Keratinocyte (primary cell): ENCODE results near the gene VTCN1. TPM values are rescaled to one million over a fixed set of nuclear protein-coding genes. Genes with fewer than 3 reads are reported as not detected.

ENCODE experiments used
- DNase-seq: peaks from one replicate; pipeline ENCODE4 v3.0.0-alpha.2; 2011; ENCODE audit warnings: low read depth, missing footprints, low spot score
- FAIRE-seq: peaks from 2 replicates; lab custom pipeline; 2011; peaks lifted over from hg19 to GRCh38; lab: Jason Lieb, UNC
- H2AFZ ChIP-seq: 2 replicates; pipeline ENCODE4 v1.6.0; 2012; ENCODE audit warnings: low read length, control low read depth, inconsistent platforms; ENCODE audit not compliant: control insufficient read depth
- H3K27ac ChIP-seq: 2 replicates; pipeline ENCODE4 v1.5.1; 2011; ENCODE audit warnings: low read length; ENCODE audit not compliant: control insufficient read depth, insufficient read depth
- H3K27me3 ChIP-seq: 3 replicates; pipeline ENCODE4 v1.6.0; 2011; ENCODE audit warnings: low read length; ENCODE audit not compliant: control insufficient read depth, insufficient read depth; ENCODE audit errors: extremely low read depth
- H3K36me3 ChIP-seq, 2 experiments: 2 replicates in 1 of 2; 3 replicates in 1 of 2; pipeline ENCODE4 v1.5.1; 2011; ENCODE audit warnings: low read length in 2 of 2, mild to moderate bottlenecking in 1 of 2; ENCODE audit not compliant: control insufficient read depth in 2 of 2, insufficient read depth in 2 of 2; ENCODE audit errors: extremely low read depth in 1 of 2
- H3K4me1 ChIP-seq: 3 replicates; pipeline ENCODE4 v1.5.1; 2011; ENCODE audit warnings: low read length; ENCODE audit not compliant: control insufficient read depth, insufficient read depth; ENCODE audit errors: extremely low read depth
- H3K4me2 ChIP-seq: 3 replicates; pipeline ENCODE4 v1.6.0; 2011; ENCODE audit warnings: low read depth, low read length; ENCODE audit not compliant: control insufficient read depth, insufficient read depth; ENCODE audit errors: extremely low read depth
- H3K4me3 ChIP-seq, 3 experiments: fragments of 200-600 bp in 1 of 3; sonication (generic) in 1 of 3; 2 replicates in 2 of 3; 3 replicates in 1 of 3; pipeline ENCODE4 v1.5.1; 2011 to 2016; ENCODE audit warnings: low read length in 3 of 3, mild to moderate bottlenecking in 3 of 3, control low read depth in 2 of 3, inconsistent platforms in 1 of 3, low read depth in 1 of 3, mixed read lengths in 1 of 3, mixed run types in 1 of 3, moderate library complexity in 1 of 3; ENCODE audit not compliant: control insufficient read depth in 2 of 3, insufficient read depth in 2 of 3; ENCODE audit errors: extremely low read depth in 1 of 3
- H3K79me2 ChIP-seq: 2 replicates; pipeline ENCODE4 v1.6.0; 2012; ENCODE audit warnings: low read length; ENCODE audit not compliant: control insufficient read depth, insufficient read depth
- H3K9ac ChIP-seq: 3 replicates; pipeline ENCODE4 v1.6.0; 2011; ENCODE audit warnings: low read length; ENCODE audit not compliant: control insufficient read depth, insufficient read depth; ENCODE audit errors: extremely low read depth
- H3K9me1 ChIP-seq: 3 replicates; pipeline ENCODE4 v1.6.0; 2011; ENCODE audit warnings: low read length; ENCODE audit not compliant: control insufficient read depth, insufficient read depth; ENCODE audit errors: extremely low read depth
- H3K9me3 ChIP-seq: 2 replicates; pipeline ENCODE4 v1.5.1; 2012; ENCODE audit warnings: low read depth, low read length; ENCODE audit not compliant: control insufficient read depth
- H4K20me1 ChIP-seq: 3 replicates; pipeline ENCODE4 v1.6.0; 2011; ENCODE audit warnings: low read length; ENCODE audit not compliant: control insufficient read depth, insufficient read depth; ENCODE audit errors: extremely low read depth
- EZH2 ChIP-seq: IDR thresholded peaks from one replicate; pipeline ENCODE4 v1.6.1; 2012; ENCODE audit warnings: inconsistent platforms, mild to moderate bottlenecking, low read length, moderate library complexity
- dilution Hi-C: fragments of 300-500 bp; cut with MboI; formaldehyde crosslinking; loops from one replicate; pipeline ENCODE4 v1.7.0; 2020; ENCODE audit warnings: low sequenced_read_pairs; ENCODE audit not compliant: extremely low pct_ligation_motif_present
- polyA plus RNA-seq, 5 experiments: library from polyadenylated mRNA; depleted of rRNA in 3 of 5; stranded (reverse) in 3 of 5; stranded (forward) in 1 of 5; unstranded in 1 of 5; fragments of >200 nt; gene quantifications; 1 replicate in 1 of 5; 2 replicates in 3 of 5; 3 replicates in 1 of 5; pipeline versions ENCODE4 v1.2.1 to v1.2.3, GENCODE V29; 2011 to 2012; ENCODE audit warnings: missing spikeins in 2 of 5, low read depth in 1 of 5, low replicate concordance in 1 of 5
- TF ChIP-seq, protein P1 (sequence below), 3 experiments: IDR thresholded peaks in 1 of 3; conservative IDR thresholded peaks in 1 of 3; optimal IDR thresholded peaks in 1 of 3; 2 replicates in 2 of 3; 3 replicates in 1 of 3; pipeline versions ENCODE3 to v1.5.1; 2011; ENCODE audit warnings: low read length in 3 of 3, mild to moderate bottlenecking in 3 of 3, moderate library complexity in 2 of 3, control low read depth in 1 of 3, inconsistent platforms in 1 of 3; ENCODE audit not compliant: insufficient read depth in 2 of 3; ENCODE audit errors: extremely low read depth in 1 of 3

VTCN1 gene
- polyA plus RNA-seq, 1 donor (not counting 4 experiments of a cell fraction or from before 2014, with no cell fraction given) = not detected

DNA sequence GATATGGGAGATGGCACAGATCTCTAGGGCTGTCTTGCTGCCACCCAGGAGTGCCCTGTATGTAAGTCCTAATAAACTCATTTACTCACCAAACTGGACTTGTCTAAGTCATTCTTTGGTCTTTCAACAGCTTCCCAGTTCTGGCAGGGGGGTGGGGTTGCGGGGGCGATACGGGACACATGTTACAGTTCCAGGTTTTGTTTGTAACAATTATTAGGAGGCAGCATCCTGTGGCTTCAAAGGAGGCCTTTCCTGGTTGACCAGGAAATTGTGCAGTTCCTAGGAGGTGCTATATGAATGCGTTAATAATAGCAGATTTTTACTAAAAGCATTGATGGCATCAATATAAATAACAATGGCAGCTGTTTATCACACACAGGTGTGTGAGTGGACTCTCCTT lies 46.5 kb downstream of the VTCN1 start:
- no peaks in the 10 kb centered on the region for H3K79me2 ChIP-seq
- H3K9me3 ChIP-seq = no peaks in the 10 kb centered on the region
- no peaks in the 10 kb centered on the region for H3K4me1 ChIP-seq
- TF ChIP-seq, protein P1, sequence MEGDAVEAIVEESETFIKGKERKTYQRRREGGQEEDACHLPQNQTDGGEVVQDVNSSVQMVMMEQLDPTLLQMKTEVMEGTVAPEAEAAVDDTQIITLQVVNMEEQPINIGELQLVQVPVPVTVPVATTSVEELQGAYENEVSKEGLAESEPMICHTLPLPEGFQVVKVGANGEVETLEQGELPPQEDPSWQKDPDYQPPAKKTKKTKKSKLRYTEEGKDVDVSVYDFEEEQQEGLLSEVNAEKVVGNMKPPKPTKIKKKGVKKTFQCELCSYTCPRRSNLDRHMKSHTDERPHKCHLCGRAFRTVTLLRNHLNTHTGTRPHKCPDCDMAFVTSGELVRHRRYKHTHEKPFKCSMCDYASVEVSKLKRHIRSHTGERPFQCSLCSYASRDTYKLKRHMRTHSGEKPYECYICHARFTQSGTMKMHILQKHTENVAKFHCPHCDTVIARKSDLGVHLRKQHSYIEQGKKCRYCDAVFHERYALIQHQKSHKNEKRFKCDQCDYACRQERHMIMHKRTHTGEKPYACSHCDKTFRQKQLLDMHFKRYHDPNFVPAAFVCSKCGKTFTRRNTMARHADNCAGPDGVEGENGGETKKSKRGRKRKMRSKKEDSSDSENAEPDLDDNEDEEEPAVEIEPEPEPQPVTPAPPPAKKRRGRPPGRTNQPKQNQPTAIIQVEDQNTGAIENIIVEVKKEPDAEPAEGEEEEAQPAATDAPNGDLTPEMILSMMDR (optimal IDR thresholded peaks at IDR 0.05 in 1 of 3, IDR thresholded peaks at IDR 0.05 in 1 of 3, conservative IDR thresholded peaks at IDR 0.05 in 1 of 3; ENCODE audit: extremely low read depth in 1 of 3, insufficient read depth in 2 of 3, low read length in 3 of 3) = no peak
- TF ChIP-seq EZH2 = no peak
- no peak overlapping the region for H3K9ac ChIP-seq
- DNase-seq (no peak), FAIRE-seq (no peak)
- no peak overlapping the region for H2AFZ ChIP-seq
- no peaks in the 10 kb centered on the region for H3K9me1 ChIP-seq
- no peaks in the 10 kb centered on the region for H3K36me3 ChIP-seq
- no peaks in the 10 kb centered on the region for H3K27me3 ChIP-seq
- H3K4me2 ChIP-seq = no peak overlapping the region
- no peak overlapping the region for H3K4me3 ChIP-seq
- dilution Hi-C loops = no loop called here
- no peaks in the 10 kb centered on the region for H4K20me1 ChIP-seq
- no peak overlapping the region for H3K27ac ChIP-seq

DNA sequence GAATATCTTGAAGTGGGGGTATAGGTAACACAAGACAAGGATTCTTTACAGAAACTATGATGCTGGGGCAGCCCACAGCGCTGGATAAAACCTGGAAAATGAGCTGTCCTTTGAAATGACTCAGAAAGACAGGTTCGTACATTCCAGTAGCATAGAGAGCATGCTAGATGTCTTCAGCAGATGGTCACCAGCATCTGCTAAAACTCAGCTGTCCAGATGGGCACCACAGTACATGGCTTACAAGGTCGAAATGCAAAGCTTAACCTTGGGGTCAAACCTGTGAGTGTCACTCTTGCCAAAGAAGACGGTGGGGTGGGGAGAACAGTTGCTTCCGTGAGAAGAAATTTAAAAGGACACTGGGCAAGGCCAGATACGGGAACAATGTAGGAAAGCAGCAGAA lies 47.9 kb downstream of the VTCN1 start:
- H3K36me3 ChIP-seq = no peaks in the 10 kb centered on the region
- dilution Hi-C loops = no loop called here
- H3K79me2 ChIP-seq = no peaks in the 10 kb centered on the region
- H2AFZ ChIP-seq = no peak overlapping the region
- TF ChIP-seq EZH2 = no peak
- TF ChIP-seq, protein P1 (optimal IDR thresholded peaks at IDR 0.05 in 1 of 3, IDR thresholded peaks at IDR 0.05 in 1 of 3, conservative IDR thresholded peaks at IDR 0.05 in 1 of 3; ENCODE audit: extremely low read depth in 1 of 3, insufficient read depth in 2 of 3, low read length in 3 of 3) = no peak
- H3K27ac ChIP-seq = no peak overlapping the region
- FAIRE-seq = no peak
- no peaks in the 10 kb centered on the region for H4K20me1 ChIP-seq
- H3K27me3 ChIP-seq = no peaks in the 10 kb centered on the region
- H3K9ac ChIP-seq = no peak overlapping the region
- H3K4me1 ChIP-seq = no peaks in the 10 kb centered on the region
- DNase-seq = no peak
- H3K4me2 ChIP-seq = no peak overlapping the region
- H3K9me1 ChIP-seq = no peaks in the 10 kb centered on the region
- no peaks in the 10 kb centered on the region for H3K9me3 ChIP-seq
- no peak overlapping the region for H3K4me3 ChIP-seq
